IgD-negative memory B cell (primary cell): ENCODE results near the gene SPTBN5. TPM values are rescaled to one million over a fixed set of nuclear protein-coding genes. Genes with fewer than 3 reads are reported as not detected.

Source experiments
- H3K27ac Mint-ChIP-seq, 3 donors: one replicate each; pipeline ENCODE4 v1.8.0; 2020 to 2022; ENCODE audit warnings: mild to moderate bottlenecking in 3 of 3, mixed read lengths in 3 of 3, moderate library complexity in 1 of 3
- H3K27me3 Mint-ChIP-seq: one replicate; pipeline ENCODE4 v1.8.0; 2021; ENCODE audit warnings: mixed read lengths
- H3K36me3 Mint-ChIP-seq: one replicate; pipeline ENCODE4 v1.8.0; 2020; ENCODE audit warnings: mild to moderate bottlenecking, mixed read lengths
- H3K4me1 Mint-ChIP-seq, 3 donors: one replicate each; pipeline ENCODE4 v1.8.0; 2020 to 2022; ENCODE audit warnings: mixed read lengths in 3 of 3, mild to moderate bottlenecking in 1 of 3
- H3K4me3 Mint-ChIP-seq, 4 donors: one replicate each; pipeline ENCODE4 v1.8.0; 2020 to 2022; ENCODE audit warnings: mild to moderate bottlenecking in 4 of 4, mixed read lengths in 4 of 4, moderate library complexity in 3 of 4
- H3K9me3 Mint-ChIP-seq, 3 donors: one replicate each; pipeline ENCODE4 v1.8.0; 2020 to 2021; ENCODE audit warnings: mixed read lengths in 3 of 3, mild to moderate bottlenecking in 1 of 3
- polyA plus RNA-seq: library from polyadenylated mRNA; unstranded; fragments of 300-500 nt; fragmentation: Illumina TruSeq; gene quantifications from one replicate; pipeline ENCODE4 v1.2.3, GENCODE V29; 2021

SPTBN5 gene
- polyA plus RNA-seq, 1 donor from 2014 or later: not detected

- no peaks in the 10 kb centered on the region for H3K27me3 Mint-ChIP-seq
- no peak overlapping the region for H3K27ac Mint-ChIP-seq
- no peak overlapping the region for H3K4me3 Mint-ChIP-seq
- peaks cover 4% of the 10 kb centered on the region for H3K36me3 Mint-ChIP-seq
- H3K4me1 Mint-ChIP-seq: peaks cover 6 to 9% (median 6%) of the 10 kb centered on the region in 3 donors
- H3K9me3 Mint-ChIP-seq: peaks cover 0 to 4% (median 0%) of the 10 kb centered on the region in 3 donors
Measured at GRCh38 chr15:41901431-41901830, 7.6 kb upstream of the SPTBN5 start.

GRCh38 chr15:41900526-41901380 lies 6.9 kb upstream of the SPTBN5 start:
- peaks cover 6 to 14% (median 6%) of the 10 kb centered on the region in 3 donors for H3K4me1 Mint-ChIP-seq
- H3K27ac Mint-ChIP-seq: no peak overlapping the region
- H3K27me3 Mint-ChIP-seq: no peaks in the 10 kb centered on the region
- no peaks in the 10 kb centered on the region for H3K36me3 Mint-ChIP-seq
- no peak overlapping the region for H3K4me3 Mint-ChIP-seq
- no peaks in the 10 kb centered on the region for H3K9me3 Mint-ChIP-seq

- Mint-ChIP-seq H3K4me3 (no peak overlapping the region), H3K27me3 (no peaks in the 10 kb centered on the region), H3K36me3 (no peaks in the 10 kb centered on the region), H3K4me1 (peaks cover 11 to 16% (median 13%) of the 10 kb centered on the region in 3 donors), H3K27ac (peak overlapping the region in 1 of 3 donors; percentile 82), H3K9me3 (no peaks in the 10 kb centered on the region)
Measured at GRCh38 chr15:41899854-41900442, 6.1 kb upstream of the SPTBN5 start.

GRCh38 chr15:41897363-41897799 lies 3.5 kb upstream of the SPTBN5 start:
- H3K27ac Mint-ChIP-seq: peak overlapping the region; percentile 88 to 98 (median 97)
- peak overlapping the region in 1 of 4 donors; percentile 10 for H3K4me3 Mint-ChIP-seq
- H3K4me1 Mint-ChIP-seq: peaks cover 12 to 20% (median 18%) of the 10 kb centered on the region in 3 donors
- no peaks in the 10 kb centered on the region for H3K27me3 Mint-ChIP-seq
- H3K36me3 Mint-ChIP-seq: no peaks in the 10 kb centered on the region
- no peaks in the 10 kb centered on the region for H3K9me3 Mint-ChIP-seq

GRCh38 chr15:41896566-41896965 lies 2.7 kb upstream of the SPTBN5 start:
- Mint-ChIP-seq H3K27me3 (no peaks in the 10 kb centered on the region), H3K36me3 (no peaks in the 10 kb centered on the region), H3K4me3 (no peak overlapping the region), H3K4me1 (peaks cover 12 to 22% (median 18%) of the 10 kb centered on the region in 3 donors), H3K27ac (peak overlapping the region; percentile 88 to 98 (median 97)), H3K9me3 (no peaks in the 10 kb centered on the region)

GRCh38 chr15:41895957-41896356 lies 2.1 kb upstream of the SPTBN5 start:
- H3K4me1 Mint-ChIP-seq: peaks cover 12 to 22% (median 20%) of the 10 kb centered on the region in 3 donors

GRCh38 chr15:41895491-41895890 lies 1.6 kb upstream of the SPTBN5 start:
- Mint-ChIP-seq H3K9me3 (no peaks in the 10 kb centered on the region), H3K4me3 (peak overlapping the region; percentile 63 to 89 (median 76)), H3K27me3 (no peaks in the 10 kb centered on the region), H3K27ac (peak overlapping the region; percentile 96 to 98 (median 97)), H3K36me3 (no peaks in the 10 kb centered on the region), H3K4me1 (peaks cover 12 to 23% (median 22%) of the 10 kb centered on the region in 3 donors)

More at GRCh38 chr15:41895957-41896356, 2.1 kb upstream of the SPTBN5 start:
- Mint-ChIP-seq H3K27ac (peak overlapping the region; percentile 88 to 98 (median 97)), H3K9me3 (no peaks in the 10 kb centered on the region), H3K4me3 (no peak overlapping the region), H3K36me3 (no peaks in the 10 kb centered on the region), H3K27me3 (no peaks in the 10 kb centered on the region)

- H3K27ac Mint-ChIP-seq: peak overlapping the region; percentile 96 to 98 (median 97)
- H3K4me3 Mint-ChIP-seq: peak overlapping the region; percentile 76 to 89 (median 82)
- H3K9me3 Mint-ChIP-seq: no peaks in the 10 kb centered on the region
- no peaks in the 10 kb centered on the region for H3K27me3 Mint-ChIP-seq
- no peaks in the 10 kb centered on the region for H3K36me3 Mint-ChIP-seq
- H3K4me1 Mint-ChIP-seq: peaks cover 12 to 23% (median 22%) of the 10 kb centered on the region in 3 donors
Measured at GRCh38 chr15:41894791-41895463, 1.1 kb upstream of the SPTBN5 start.

- peak overlapping the region; percentile 76 to 89 (median 82) for H3K4me3 Mint-ChIP-seq
- H3K27ac Mint-ChIP-seq: peak overlapping the region; percentile 96 to 98 (median 97)
- peaks cover 14 to 23% (median 22%) of the 10 kb centered on the region in 3 donors for H3K4me1 Mint-ChIP-seq
Measured at GRCh38 chr15:41894251-41894790, 468 bp upstream of the SPTBN5 start.

GRCh38 chr15:41892621-41893421 lies 1.0 kb downstream of the SPTBN5 start:
- Mint-ChIP-seq H3K27me3 (no peaks in the 10 kb centered on the region), H3K27ac (peak overlapping the region; percentile 49 to 93 (median 80)), H3K36me3 (no peaks in the 10 kb centered on the region), H3K9me3 (no peaks in the 10 kb centered on the region), H3K4me1 (peaks cover 16 to 27% (median 22%) of the 10 kb centered on the region in 3 donors), H3K4me3 (peak overlapping the region; percentile 35 to 70 (median 58))

More at GRCh38 chr15:41894251-41894790, 468 bp upstream of the SPTBN5 start:
- Mint-ChIP-seq H3K9me3 (no peaks in the 10 kb centered on the region), H3K36me3 (no peaks in the 10 kb centered on the region), H3K27me3 (no peaks in the 10 kb centered on the region)

GRCh38 chr15:41891946-41892345 lies 1.9 kb downstream of the SPTBN5 start:
- peak overlapping the region in 2 of 3 donors; percentile 49 to 93 for H3K27ac Mint-ChIP-seq
- H3K4me1 Mint-ChIP-seq: peaks cover 16 to 27% (median 22%) of the 10 kb centered on the region in 3 donors
- no peaks in the 10 kb centered on the region for H3K27me3 Mint-ChIP-seq
- no peaks in the 10 kb centered on the region for H3K9me3 Mint-ChIP-seq
- H3K4me3 Mint-ChIP-seq: no peak overlapping the region
- H3K36me3 Mint-ChIP-seq: no peaks in the 10 kb centered on the region

GRCh38 chr15:41891226-41891625 lies 2.6 kb downstream of the SPTBN5 start:
- Mint-ChIP-seq H3K27ac (peak overlapping the region in 1 of 3 donors; percentile 59), H3K4me1 (peaks cover 16 to 27% (median 20%) of the 10 kb centered on the region in 3 donors), H3K36me3 (no peaks in the 10 kb centered on the region), H3K27me3 (no peaks in the 10 kb centered on the region), H3K9me3 (no peaks in the 10 kb centered on the region), H3K4me3 (peak overlapping the region in 2 of 4 donors; percentile 55 to 70)

GRCh38 chr15:41890050-41890690 lies 3.7 kb downstream of the SPTBN5 start:
- no peak overlapping the region for H3K4me3 Mint-ChIP-seq
- peak overlapping the region; percentile 56 to 65 (median 59) for H3K27ac Mint-ChIP-seq
- H3K4me1 Mint-ChIP-seq: peaks cover 14 to 23% (median 16%) of the 10 kb centered on the region in 3 donors
- H3K27me3 Mint-ChIP-seq: no peaks in the 10 kb centered on the region
- no peaks in the 10 kb centered on the region for H3K9me3 Mint-ChIP-seq
- H3K36me3 Mint-ChIP-seq: no peaks in the 10 kb centered on the region
